NCI-H146 treated with DMSO at 0.1 percent for 48 hours (cell line): ENCODE results near the gene DACT3.
A peak's percentile ranks its signal among the peaks of the same experiment; 100 is the strongest.

ENCODE experiments used
- DNase-seq: peaks from one replicate; lab custom pipeline; 2025; ENCODE audit not compliant: unreplicated experiment; lab: John Stamatoyannopoulos, UW

Gene DACT3

DNA sequence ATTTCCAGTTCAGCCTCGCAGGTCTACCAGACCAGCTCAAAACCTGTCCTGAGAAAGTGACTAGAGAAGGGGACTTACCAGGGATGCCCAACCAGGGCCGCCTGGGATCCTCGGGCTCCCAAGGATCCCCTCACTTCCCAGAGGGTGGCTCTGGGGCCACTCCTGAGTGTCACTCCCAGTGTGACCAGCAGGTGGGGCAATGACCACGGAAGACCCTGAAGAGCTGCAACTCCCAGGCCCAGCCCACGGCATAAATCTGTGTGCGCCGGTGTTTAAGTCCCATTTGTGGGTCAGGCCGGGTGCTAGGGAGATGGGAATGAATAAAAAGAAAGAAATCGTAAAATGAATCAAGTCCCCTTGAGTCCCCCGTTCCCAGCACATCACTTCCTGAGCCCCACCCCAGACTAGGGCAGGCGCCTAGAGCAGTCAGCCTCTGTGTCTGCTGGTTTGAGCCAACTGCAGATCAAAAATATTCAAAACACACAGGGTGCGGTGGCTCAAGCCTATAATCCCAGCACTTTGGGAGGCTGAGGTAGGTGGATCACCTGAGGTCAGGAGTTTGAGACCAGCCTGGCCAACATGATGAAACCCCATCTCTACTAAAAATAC, 46.8 kb downstream of the DACT3 start:
- peak; percentile 65 for DNase-seq

DNA sequence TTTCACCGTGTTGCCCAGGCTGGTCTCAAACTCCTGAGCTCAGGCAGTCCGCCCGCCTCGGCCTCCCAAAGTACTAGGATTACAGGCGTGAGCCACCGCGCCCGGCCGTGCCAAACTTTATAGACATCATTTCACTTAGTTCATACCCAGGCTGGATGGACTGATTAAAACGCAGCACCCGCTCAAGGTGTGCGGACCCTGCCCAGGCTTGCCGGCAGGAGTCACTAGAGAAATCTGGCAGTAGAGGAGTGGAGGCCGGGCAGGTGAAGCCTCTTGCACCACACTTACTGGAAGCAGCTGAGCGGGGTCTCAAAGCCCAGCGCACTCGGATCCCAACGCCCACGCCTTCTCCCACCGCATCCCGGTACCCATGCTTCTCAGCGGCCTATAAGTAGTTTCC, 47.5 kb downstream of the DACT3 start:
- no peak for DNase-seq

DNA sequence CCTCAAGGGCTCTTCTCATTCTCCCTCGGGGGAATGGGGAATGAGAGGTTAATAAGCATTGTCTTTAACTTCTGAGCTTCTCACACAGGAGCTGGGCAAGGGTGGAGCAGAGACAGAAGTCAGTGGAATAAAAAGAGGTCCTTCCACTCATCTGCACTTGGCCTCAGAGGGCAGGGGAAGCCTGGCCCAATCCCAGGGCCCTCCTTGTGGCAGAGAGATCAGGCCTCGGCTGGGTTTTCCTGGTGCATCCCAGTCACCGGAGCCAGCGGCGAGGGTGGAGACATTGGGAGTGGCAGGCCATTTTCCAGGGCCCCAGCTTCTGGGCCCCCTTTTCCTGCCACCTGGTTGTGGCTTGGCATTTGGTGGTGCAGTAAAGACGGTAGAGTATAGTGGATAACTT, 49.2 kb downstream of the DACT3 start:
- no peak for DNase-seq

DNA sequence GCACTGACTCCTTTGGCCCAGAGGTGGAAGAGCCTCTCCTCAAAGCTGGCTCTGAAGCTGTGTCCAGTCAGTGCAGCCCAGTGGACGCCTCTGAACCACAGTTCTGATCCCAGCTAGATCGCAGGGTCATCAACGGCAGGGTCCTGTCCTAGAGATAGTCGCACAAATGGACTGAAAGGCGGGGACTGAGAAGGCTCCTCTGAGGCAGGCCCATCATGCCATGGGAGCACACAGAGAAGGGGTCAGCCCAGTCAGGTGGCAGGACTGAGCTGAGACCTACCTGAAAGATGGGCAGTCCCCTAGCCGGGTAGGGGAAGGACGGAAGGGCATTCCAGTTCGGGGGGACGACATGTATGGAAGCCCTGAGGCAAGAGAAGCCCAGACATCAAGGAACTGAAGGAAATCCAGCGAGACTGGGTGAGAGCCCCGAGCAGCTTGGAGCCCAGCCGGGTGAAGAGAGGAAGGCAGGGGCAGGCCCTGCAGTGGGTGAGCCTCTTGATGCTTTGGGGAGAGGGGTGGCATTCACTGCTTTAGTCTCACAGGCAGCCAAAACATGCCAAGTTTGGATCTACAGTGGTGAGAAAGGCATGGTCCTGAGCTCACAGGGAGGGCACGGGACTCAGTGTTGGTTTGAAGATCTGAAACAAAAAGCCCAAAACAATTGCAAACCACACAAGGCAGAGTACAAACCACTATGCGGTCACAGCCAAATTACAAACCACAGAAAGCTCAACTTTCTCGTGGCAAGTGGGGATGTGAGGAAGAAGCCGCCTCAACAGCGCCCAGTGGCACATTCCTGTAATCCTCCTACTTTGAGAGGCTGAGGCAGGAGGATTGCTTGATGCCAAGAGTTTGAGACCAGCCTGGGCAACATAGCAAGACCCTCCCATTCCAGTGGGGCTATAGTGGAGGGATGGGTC, 49.9 kb downstream of the DACT3 start:
- DNase-seq: no peak

DNA sequence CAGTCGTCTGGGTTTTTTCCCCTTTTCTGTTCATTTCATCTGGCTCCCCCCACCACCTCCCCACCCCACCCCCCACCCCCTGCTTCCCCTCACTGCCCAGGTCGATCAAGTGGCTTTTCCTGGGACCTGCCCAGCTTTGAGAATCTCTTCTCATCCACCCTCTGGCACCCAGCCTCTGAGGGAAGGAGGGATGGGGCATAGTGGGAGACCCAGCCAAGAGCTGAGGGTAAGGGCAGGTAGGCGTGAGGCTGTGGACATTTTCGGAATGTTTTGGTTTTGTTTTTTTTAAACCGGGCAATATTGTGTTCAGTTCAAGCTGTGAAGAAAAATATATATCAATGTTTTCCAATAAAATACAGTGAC, 50.6 kb downstream of the DACT3 start:
- DNase-seq: no peak

DNA sequence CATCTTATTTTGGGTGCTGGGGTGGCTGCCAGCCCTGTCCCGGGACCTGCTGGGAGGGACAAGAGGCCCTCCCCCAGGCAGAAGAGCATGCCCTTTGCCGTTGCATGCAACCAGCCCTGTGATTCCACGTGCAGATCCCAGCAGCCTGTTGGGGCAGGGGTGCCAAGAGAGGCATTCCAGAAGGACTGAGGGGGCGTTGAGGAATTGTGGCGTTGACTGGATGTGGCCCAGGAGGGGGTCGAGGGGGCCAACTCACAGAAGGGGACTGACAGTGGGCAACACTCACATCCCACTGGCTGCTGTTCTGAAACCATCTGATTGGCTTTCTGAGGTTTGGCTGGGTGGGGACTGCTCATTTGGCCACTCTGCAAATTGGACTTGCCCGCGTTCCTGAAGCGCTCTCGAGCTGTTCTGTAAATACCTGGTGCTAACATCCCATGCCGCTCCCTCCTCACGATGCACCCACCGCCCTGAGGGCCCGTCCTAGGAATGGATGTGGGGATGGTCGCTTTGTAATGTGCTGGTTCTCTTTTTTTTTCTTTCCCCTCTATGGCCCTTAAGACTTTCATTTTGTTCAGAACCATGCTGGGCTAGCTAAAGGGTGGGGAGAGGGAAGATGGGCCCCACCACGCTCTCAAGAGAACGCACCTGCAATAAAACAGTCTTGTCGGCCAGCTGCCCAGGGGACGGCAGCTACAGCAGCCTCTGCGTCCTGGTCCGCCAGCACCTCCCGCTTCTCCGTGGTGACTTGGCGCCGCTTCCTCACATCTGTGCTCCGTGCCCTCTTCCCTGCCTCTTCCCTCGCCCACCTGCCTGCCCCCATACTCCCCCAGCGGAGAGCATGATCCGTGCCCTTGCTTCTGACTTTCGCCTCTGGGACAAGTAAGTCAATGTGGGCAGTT, 51.2 kb downstream of the DACT3 start:
- DNase-seq: no peak

DNA sequence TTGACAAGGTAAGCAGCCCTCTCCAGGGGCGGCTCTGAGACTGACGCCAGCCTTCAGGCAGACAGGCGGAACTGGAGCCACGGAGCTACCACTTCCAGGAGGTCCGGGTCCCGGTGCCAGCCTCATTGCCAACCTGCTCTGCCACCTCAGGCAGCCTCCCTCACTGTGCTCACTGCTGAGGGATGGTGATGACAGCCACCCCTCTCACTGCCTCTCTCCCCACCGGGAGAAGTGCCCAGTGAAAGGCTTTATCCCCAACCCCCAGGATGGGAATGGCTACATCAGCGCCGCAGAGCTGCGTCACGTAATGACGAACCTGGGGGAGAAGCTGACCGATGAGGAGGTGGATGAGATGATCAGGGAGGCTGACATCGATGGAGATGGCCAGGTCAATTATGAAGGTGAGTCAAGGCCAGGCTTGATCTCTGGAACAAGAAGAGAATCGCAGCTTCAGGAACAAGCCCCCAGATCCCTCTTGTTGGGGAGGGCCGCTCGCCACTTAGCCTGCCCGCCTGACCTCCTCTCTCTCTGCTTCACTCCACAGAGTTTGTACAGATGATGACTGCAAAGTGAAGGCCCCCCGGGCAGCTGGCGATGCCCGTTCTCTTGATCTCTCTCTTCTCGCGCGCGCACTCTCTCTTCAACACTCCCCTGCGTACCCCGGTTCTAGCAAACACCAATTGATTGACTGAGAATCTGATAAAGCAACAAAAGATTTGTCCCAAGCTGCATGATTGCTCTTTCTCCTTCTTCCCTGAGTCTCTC, 52.2 kb downstream of the DACT3 start:
- no peak for DNase-seq

DNA sequence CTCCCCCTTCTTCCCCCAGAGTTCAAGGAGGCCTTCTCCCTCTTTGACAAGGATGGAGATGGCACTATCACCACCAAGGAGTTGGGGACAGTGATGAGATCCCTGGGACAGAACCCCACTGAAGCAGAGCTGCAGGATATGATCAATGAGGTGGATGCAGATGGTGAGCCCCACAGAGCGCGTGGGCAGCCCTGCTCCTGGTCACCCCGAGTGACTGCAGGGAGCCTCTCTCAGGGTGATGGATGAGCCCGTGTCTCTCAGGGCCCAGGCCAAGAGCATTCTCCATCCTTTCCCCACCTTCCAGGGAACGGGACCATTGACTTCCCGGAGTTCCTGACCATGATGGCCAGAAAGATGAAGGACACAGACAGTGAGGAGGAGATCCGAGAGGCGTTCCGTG, 52.8 kb downstream of the DACT3 start:
- DNase-seq: no peak

DNA sequence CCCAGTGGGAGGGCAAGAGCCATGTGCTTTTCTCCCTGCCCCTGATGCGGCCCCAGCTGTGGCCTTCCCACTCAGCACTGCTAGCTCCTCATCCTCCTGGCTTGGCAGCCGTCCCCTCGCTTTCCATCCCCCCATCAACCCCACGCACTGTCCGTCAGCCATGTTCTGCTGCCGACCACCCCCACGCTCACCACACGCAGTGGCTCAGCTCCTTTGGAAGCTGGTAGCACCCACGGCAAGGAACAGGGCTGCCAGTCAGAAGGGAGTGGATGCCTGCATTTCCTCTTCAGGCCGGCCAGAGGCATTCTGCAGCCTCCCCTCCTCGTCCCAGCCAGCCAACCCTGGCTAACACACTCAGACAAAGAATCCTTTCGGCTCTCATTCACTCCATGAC, 53.5 kb downstream of the DACT3 start:
- peak; percentile 3 for DNase-seq

DNA sequence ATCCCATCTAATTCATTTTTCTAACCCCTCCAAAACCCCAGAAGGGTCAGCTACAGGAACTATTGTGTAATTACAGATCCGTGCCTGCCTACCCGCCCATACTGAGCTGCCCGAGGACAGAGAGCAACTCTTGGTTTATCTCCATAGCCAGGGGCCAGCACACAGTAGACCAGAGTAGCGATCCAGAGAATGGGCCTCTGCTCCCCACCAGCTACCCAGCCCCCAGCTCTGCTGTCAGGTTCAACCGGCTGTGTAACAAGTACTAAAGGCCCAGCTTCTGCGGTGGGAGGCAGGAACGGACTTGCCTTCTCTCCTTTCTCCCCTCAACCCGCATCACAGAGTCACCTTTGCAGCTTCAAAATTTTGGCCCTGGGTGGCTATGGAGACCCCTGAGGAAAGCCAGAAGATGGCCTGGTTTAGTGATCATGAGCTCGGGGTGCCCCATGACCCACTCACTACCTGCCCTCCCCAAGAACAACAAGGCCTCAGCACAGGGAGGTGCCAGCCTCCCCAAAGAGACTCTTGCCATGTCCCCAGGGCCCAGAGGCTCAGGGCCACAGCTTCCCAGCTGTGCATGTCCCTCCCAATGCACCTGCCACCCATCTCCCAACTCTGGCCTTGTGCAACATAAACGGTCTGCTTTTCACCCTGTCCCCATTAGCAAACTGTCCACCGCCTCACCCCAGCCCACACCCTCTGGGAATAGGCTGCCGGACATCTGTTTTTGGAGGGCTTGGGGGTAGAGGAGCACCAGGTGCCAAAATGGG, 54.1 kb downstream of the DACT3 start:
- no peak for DNase-seq

DNA sequence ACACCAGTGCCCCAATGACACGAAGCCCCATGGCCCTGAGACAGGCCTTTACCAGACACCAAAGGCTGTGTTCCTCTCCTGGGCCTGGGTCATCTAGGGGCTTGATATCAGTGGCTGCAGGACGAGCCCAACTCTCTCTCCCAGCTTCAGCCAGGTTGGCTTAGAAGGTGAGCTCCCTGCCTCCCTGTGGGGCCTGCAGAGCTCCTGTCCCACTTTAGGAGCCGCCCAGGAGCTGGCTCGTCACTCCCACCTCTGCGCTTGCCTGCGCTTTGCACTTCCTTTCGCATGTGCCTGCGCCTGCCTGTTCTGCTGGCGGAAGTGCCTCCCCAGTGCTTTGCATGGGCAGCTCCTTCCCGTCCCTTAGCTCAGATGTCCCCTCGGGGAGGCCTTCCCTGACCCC, 55.0 kb downstream of the DACT3 start:
- DNase-seq: no peak

DNA sequence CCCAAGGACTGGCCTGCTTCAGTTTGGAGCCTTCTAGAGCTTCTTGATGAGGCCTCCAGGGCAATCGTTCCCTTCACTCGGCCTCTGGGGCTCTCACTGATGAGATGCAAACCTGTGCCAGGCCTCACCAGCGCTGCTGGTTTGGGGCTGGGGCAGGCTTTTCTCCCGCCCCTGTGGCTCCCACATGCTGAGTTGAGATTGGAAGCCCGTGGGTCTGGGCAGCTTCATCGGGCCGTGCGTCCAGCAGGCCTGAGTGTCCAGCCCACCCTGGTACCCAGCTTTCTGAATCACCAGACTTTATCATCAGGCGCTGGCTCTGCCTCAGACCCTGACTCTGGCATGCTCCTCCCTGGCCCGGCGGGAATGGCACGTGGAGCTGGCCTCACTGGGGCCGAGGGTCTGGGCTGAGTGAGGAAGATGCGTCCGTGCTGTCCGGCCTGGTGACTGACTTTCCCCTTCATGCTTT, 55.6 kb downstream of the DACT3 start:
- no peak for DNase-seq

DNA sequence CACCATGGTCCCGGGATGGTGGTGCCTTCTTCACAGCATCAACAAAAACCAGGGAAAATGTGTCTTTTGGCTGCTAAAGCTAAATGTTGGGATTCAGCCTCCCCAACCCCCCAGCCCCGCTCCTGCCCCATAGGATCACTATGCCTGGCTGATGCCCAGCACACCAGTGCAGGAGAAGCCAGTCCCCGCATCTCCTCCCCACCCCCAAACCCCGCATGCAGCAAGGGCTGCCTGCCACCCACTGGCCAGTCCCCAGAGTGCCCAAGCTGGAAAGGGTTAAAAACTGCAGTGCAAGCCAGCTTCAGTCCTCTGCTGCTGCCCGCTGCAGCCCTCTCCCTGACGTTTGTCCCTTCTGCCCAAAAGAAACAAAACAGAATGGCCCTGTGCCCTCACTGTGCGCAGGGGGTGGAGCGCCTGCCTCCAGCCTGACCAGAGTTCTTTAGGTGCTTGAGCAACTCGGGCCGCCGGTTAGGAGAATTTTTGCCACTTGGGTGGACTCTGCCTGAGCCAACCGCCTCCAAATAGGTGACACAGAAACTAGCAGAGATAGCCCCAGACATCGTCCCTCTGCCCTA, 56.1 kb downstream of the DACT3 start:
- no peak for DNase-seq

DNA sequence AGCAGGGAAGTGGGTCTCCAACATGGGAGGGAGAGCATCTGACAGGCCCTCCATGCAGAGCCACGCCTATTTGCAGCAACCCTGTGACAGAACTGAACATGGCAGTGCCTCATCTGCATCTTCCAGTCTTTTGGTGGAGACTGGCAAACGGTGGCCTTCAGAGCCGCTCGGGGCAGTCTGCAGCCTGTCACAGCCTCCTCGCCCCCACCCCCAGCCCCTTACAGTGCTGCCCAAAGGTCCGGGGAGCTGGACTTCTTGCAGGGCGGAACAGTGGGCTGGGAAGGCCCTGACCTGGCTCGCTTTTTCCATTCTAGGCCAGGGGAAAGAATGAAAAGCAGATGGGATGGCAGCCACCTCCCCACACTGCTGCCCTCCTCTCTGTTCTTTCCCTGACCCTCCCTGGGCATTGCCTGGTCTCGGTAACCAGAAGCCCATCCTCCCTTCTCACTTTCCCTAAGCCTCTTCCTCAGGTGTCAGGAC, 57.2 kb downstream of the DACT3 start:
- no peak for DNase-seq

DNA sequence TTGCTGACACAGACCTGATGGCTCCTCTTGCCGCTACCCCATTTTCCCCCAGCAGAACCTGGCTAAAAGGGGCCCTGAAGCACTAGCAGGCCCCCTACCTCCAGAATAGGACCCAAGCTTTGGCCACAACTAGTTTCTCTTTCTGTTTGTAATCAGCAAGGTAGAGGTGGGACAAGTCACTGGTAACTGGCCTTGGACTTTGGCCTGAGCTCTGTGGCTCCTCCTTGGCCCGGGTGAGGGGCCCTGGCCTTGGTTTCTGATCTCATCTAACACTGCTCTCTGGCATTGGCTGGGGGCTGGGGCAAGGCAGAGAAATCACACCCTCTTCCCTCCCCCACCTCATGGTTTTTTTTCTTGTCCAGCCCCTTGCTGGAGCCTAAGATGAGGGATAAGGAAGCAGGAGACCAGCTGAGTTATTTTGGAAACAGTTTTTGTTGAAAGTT, 57.8 kb downstream of the DACT3 start:
- DNase-seq: no peak

DNA sequence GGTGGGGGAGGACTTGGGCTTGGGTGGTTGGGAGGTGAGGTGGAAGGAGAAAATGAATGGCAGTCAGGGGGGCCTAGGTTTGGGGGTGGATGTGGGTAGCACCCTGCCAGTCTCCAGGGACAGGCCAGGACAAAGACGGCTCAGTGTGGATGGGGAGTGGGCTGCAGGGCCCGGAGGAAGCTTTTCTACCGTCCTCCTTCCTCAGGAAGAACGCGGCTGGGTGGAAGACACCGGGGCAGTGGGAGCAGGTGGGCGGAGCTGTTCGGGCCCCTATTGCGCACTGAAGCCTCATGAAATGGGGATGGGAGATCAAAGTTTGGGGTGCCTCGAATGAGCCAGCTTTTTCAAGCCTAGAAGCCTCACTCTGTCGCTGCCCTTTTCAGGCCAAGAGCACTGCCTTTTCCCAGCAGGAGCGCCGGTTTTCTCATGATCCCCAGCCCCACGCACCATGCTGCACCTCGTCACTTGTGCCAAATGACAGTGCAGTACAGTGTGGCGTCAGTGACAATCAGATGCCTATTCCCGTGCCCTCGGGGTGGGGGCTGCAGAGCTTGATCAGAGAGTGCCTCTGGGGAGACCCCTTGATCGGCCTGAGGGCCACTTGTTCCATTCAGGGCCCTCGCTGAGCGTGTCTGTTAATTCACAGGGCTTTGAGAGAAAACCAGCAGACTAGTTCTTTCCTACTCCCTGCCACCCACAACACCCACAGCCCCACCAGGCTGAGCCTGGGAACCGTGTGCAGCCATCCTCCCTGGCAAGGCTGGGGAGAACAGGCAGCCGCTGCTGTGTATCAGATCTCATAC, 58.4 kb downstream of the DACT3 start:
- DNase-seq: no peak

DNA sequence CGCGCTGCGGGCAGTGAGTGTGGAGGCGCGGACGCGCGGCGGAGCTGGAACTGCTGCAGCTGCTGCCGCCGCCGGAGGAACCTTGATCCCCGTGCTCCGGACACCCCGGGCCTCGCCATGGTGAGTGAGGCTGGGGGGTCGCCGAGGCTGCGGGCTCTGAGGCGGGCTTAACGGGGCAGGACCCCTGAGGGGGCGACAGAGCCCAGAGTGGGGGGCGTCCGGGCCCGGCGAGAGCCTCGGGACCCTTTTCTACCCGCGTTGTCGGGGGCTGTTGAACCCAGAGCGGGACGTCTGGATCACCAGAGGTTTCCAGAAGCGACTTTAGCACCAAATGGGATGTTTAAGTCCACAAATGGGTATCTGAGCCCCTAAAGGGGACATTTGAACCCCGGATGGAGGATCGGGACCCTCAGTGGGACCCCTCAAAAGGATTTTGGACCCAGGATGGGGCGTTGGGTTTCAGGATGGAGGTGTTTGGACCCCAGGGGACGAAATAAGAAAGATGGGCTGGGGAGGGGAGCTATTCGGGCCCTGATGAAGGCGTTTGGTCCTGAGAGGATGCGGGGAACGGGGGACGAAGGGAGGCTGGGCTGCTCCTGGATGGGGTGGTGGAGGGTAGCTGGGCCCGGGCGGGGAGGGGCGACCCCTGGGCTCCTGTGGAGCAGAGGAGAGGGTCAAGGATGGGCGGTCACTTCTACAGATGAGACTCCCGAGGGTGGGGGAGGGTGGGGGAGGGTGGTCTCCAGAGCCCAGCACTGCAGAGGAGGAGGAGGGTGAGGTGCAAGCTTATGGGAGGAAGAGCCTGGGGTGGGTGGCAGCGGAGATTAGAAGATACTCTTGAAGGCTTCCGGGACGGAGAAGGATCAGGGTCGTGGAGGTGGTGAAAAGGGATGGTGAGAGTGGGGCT, 59.4 kb downstream of the DACT3 start, which contains the start of gene CALM3:
CALM3 (plus strand) TSS at position 13 of the 907 bp plus-strand sequence; CDS start at position 118, 105 bp downstream.
- peak; percentile 17 for DNase-seq
